Stimulated activated CD8-positive, alpha-beta memory T cell treated with anti-CD3 and anti-CD28 coated beads, Interleukin-15, amount 100 ng/mL, for 1 hour (primary cell): ENCODE results near the gene SEL1L3.
"Not testable (repeated sequence)": the region's sequence is repeated elsewhere in the genome, so short reads cannot be mapped to it uniquely, and the experiment has no call there.

Experiments
- DNase-seq: peaks from one replicate; pipeline ENCODE4 v3.0.0-alpha.2; 2020; ENCODE audit warnings: low read depth

The SEL1L3 gene

GRCh38 chr4:25862411-25863346 lies at the start of gene SEL1L3:
Gene SEL1L3 (minus strand): TSS chr4:25862988. CDS start chr4:25862836, 152 bp downstream.
- DNase-seq: no peak

DNA sequence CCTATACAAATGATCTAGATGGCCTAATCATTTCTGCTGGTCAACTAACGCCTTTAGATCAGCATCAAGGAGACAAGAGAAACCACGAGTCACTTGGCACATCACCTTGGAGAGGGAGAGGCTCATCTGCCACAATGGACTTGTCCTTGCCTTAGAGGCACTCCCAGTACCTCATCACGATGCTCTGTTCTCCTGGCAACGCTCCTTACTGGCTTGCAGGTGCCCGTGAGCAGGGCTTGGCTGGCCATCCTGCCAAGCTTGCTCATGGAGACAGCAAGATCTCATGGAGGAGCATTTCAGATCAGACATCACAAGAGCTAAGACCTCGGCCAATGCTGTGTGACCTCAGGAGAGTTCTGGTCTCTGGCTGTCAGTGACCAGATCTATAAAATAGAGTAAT lies 48.6 kb upstream of the SEL1L3 start:
- no peak for DNase-seq

GRCh38 chr4:25908491-25908901 lies 45.7 kb upstream of the SEL1L3 start:
- no peak for DNase-seq

GRCh38 chr4:25906113-25906512 lies 43.3 kb upstream of the SEL1L3 start:
- DNase-seq: not testable (repeated sequence)

GRCh38 chr4:25905371-25905770 lies 42.6 kb upstream of the SEL1L3 start:
- no peak for DNase-seq

- no peak for DNase-seq
Observed at GRCh38 chr4:25904748-25905082, 41.9 kb upstream of the SEL1L3 start.

- DNase-seq: no peak
Observed at GRCh38 chr4:25903900-25904747, 41.3 kb upstream of the SEL1L3 start.

GRCh38 chr4:25901030-25901430 lies 38.2 kb upstream of the SEL1L3 start:
- no peak for DNase-seq

GRCh38 chr4:25900310-25900709 lies 37.5 kb upstream of the SEL1L3 start:
- no peak for DNase-seq

GRCh38 chr4:25896776-25897539 lies 34.2 kb upstream of the SEL1L3 start:
- no peak for DNase-seq

DNA sequence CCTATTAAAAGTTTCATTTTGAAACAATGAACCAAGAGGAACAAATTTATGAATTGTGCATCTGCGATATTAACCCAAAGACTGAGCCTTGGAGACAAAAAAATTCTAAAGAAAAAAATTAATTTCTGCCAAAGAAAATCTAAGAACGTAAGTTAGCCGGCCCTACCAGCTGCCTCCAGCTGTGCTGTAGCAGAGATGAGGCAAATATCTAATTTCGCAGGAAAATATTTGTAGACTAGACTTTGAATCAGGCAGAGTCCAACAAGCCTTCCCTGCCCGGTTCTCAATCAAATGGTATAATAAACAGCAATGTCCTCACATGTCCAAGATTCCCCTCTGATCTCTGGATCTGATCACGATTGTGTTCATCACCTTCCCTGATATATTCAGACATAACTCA lies 30.0 kb upstream of the SEL1L3 start:
- DNase-seq: no peak

- no peak for DNase-seq
Observed at GRCh38 chr4:25890571-25891485, 28.0 kb upstream of the SEL1L3 start.

- DNase-seq: no peak
Observed at GRCh38 chr4:25889589-25890503, 27.1 kb upstream of the SEL1L3 start.

DNA sequence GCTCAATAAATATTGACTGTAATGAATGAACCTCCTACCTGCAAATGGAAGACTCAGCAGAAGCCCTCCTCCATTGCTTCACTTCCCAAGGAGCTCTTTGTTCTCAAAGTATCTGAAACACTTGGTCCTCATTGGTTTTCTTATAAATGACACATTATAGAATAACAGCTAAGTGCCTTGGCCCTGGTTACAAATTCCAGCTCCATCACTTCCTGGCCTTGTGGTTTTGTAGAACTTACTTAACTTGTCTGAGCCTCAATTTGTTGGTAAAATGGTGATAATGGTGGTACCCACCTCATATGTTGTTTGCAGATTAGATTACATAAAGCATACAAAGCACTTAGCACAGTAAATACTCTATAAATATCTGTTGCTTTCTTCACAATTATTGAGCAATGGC lies 26.0 kb upstream of the SEL1L3 start:
- no peak for DNase-seq

DNA sequence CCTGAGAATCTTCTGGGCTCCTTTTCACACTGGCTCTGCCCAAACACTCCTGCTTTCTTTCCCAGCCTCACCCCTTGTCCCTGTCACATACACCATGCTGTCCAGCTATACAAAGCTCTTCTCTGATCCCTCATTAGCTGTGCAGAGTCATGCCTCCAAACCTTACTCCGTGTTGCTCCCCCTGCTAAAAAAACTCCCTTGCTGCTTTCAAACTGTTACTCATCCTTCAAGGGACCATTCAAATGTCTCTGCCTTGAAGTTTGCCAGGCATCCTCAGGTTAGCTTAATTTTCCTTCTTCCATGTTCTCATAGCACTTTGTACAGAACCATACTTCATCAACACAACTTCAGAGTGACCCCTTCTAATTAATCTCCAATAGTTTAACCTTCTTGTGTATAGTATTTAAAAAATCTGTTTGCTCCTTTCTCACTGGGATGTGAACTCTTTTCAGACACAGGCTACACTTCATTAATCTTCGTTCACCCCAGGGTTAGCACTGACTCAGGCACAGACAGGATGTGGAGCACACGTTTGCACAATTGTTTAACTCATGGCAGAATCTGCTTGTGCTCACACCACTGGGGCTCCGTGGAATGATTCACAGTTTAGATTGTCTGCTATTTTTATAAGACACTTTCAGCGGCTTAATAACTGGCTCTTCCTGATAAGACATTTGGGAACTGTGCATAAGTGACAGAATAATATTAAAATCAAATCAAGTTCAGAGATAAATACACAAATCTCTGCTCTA lies 21.4 kb upstream of the SEL1L3 start:
- DNase-seq: no peak

- no peak for DNase-seq
Observed at GRCh38 chr4:25883565-25883964, 20.8 kb upstream of the SEL1L3 start.

- no peak for DNase-seq
Observed at GRCh38 chr4:25882226-25882625, 19.4 kb upstream of the SEL1L3 start.

- no peak for DNase-seq
Observed at GRCh38 chr4:25881193-25881592, 18.4 kb upstream of the SEL1L3 start.

GRCh38 chr4:25879991-25880651 lies 17.3 kb upstream of the SEL1L3 start:
- no peak for DNase-seq
